ENCODE measurements around the gene SLX4IP.

SLX4IP gene

DNA sequence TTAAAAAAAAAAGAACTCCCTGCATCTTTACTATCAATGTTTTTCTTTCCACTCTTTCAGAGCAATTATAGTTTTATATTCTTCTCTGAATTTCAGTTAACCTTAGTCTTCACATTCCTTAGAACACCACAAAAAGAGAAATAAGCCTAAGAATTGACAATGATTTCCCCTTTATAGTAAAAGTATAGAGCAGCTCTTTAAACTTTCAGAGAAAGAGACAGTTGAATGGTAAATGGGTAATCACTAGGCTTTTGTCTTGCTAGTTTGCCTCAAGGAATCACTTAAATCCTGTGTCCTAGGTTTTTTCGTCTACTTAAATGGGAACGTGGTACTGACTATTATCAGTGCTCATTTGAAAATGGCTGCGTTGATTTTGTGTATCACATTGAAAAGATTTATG, 31.8 kb downstream of the SLX4IP start:
- no peak for DNase-seq (ENCODE audit: low read depth)

DNA sequence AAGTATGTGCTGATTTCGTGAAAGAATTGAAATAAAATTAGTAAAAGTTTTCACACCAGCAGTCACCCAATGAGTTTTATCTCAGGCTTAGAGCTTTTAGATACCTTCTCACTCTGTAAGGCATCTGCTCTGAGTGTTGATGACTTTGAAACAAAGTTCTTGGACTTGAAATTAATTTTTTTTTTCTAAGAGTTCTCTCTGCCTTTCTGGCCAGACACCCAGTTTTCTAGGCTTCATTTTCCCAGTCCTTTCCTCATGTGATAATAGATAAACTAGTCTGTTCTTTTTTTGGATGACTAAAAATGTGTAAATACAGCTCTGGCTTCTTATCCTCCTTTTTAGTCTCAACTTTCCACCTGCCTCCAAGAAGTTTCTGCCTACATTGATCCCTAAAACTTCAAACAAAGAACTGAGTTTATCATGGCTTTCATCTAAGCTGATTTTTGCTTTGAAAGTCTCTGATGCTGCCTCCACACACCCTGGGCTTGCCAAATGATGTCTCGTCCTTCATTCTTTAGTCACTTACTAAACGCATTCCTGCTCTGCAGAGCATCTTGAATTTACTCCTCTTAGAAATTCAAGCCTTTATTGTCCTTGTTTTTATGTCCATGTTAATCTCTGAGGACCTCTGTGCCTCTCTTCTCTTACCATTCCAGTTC, 32.7 kb downstream of the SLX4IP start:
- DNase-seq (ENCODE audit: low read depth), result no peak

DNA sequence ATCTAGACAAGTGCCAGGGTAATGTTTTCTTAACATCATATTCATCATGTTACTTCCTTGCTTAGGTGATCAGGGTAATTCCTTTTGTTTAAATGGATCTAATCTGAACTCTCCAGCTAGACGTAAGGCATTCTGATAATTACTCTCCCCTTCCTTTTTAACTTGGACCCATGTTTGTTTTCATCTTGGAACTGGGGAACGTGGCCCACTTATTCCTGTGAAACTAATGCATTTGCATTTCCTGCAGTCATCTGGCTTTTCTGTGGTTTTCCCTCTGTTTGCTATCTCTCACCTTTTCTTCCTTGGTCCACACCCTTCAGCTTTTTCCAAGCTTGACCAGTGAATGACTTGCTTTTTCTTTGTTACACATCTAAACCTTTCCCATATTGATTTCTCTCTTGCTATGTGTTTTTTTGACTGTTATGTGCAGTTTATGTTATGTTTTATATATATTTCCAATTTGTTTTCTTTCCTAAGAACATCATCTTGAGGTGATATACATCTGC, 33.3 kb downstream of the SLX4IP start:
- no peak for DNase-seq (ENCODE audit: low read depth)

DNA sequence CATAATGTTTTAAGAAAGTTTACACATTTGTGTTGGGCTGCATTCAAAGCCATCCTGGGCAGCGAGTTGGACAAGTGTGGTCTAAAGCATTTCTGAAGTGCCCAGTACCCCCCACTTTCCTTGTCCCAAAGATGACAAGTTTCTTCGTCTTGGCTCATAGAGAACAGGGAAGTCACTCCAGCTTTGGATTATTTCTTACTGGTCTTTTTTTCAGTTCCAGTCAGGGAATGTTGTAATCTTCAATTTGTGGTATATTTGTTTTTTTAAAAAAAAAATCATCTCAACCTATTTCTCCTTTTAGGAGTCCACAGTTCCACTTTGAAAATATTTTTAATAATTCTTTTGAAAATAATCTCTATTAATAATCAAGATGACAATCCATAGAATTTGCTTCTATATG, 34.0 kb downstream of the SLX4IP start:
- DNase-seq (ENCODE audit: low read depth), result no peak

DNA sequence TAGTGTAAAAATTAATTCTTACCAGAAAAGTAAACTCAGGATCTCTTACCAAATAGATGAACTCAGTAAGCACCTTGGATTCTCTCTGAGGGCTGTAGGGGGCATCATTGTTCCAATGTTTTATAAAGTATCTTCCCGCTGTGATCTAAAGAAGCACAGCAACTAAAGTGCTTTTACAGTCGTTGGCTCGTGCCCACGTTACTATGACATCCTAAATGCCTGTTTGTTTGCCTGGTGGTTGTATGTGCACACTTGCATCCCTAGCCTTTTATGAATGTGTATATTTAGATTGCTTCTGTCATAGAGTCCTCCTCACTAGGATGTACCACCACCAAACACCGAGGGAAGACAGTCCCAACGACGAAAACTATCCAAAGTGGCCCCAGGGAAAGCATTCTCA, 34.5 kb downstream of the SLX4IP start:
- DNase-seq (ENCODE audit: low read depth), result no peak

DNA sequence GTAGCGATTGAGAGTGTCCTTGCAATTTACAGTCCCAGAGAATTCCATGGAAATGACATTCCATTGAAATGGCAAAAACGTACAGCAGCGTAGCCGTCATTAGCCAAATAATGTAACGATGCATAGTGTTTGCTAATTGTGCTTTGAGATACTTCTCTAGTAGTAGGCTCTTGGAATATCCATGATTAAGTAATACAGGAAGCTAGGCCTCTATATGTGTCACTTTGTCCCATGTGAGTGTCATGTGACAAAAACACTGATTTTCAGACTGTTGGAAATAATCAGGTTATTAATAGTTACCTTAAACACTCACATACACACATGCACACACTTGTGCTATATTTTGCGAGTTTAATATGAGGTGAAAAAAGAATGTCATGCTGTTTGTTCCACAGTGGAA, 35.2 kb downstream of the SLX4IP start:
- no peak for DNase-seq (ENCODE audit: low read depth)

DNA sequence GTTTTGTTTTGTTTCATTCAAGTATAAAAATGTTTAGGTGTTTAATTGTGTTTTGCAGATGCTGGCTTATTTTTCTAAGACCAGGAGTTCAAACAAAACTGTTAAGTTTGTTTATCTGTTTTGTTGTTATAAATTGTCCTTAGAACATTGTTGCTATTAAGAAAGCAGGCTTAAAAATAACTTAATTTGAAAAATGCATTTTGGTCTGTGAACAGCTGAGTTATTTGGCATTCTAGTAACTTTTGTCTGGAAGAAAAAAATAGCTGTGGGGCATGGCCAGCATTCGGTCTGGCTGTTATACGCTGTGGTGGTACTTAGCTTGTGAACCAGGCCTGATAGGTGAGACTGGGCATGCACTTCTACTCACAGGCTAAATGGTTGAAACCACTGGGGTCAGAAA, 37.8 kb downstream of the SLX4IP start:
- DNase-seq (ENCODE audit: low read depth), result no peak

DNA sequence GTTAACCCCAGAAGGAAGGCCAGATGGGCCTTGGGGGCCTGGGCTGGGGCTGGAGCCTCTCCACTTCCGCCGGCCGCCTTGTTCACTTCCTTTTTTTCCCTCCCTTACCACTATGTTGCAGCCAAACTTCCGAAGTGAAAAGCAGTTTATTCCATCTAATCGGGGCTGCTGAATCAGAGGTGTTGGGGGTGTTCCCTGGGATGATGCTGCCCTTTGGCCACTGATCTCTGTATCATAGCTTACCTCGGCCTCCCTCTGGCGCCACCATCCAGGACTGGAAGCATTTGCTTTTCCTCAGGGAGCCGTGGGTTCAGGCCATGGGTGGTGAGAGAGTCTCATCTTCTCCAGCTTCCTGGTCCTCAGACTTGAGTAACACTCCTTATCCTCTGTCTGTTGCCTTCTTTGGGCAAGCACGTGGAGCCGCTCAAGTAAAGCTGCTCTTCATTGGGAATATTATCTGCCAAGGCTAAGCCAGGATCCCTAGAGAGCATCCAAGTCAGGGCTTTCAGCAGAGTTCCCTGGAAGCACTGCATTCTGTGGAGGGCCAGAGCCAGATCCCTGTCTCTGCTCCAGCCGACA, 39.6 kb downstream of the SLX4IP start:
- no peak for DNase-seq (ENCODE audit: low read depth)

DNA sequence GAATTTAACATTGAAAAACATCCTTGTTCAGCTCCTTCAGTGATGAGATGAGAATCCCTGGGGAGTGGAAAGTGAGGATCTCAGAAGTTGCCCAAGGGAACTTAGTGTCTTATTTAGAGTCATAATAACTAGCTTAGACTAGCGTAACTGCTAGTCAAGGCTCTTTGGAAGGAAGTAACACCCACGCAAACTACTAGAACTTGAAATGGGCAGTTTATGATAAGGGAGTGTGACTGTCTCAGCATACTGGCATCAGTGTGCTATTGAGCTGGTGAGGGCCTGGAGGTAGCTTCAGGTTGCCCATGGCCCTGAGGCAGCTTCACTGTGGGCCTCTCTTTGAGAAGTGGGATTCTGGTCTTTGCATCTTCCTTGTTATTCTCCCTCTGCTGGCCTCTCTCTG, 40.1 kb downstream of the SLX4IP start:
- DNase-seq (ENCODE audit: low read depth), result no peak

DNA sequence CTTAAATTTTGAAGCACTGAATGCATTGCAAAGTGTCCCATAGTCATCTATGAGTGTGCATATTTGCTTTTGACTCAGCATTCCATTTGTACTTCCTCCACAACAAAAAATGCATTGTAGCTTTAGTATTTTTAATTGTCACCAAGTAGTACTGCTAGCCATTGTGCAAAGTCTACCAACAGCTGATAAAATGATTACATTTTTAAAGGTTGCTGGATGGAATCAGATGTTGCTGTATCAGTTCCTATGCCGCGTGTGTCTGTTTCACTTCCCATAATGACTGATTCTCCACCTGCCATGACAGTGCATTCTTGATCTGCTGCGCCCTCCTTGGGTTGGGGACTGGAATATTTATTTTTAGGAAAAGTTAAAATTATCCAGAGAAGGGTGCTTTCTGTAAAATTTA, 41.2 kb downstream of the SLX4IP start:
- DNase-seq (ENCODE audit: low read depth), result no peak

DNA sequence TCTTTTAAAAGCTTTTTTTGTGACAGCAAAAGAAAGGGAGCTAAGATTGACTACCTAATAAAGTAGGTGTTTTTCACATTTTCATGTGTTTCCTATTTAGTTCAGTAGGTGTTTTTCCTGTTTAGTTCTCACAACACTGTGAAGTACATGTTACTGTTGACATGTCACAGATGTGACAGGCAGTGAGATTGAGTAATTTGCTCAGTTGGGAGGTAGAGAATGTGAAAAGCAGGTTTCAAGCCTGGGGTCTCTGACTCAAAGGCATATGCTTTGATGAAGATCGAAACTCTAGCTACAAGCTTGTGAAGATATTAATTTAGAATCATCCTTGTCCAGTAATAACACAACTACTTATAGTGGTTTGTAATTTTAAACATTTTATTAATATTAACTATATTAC, 43.1 kb downstream of the SLX4IP start:
- DNase-seq (ENCODE audit: low read depth), result no peak

DNA sequence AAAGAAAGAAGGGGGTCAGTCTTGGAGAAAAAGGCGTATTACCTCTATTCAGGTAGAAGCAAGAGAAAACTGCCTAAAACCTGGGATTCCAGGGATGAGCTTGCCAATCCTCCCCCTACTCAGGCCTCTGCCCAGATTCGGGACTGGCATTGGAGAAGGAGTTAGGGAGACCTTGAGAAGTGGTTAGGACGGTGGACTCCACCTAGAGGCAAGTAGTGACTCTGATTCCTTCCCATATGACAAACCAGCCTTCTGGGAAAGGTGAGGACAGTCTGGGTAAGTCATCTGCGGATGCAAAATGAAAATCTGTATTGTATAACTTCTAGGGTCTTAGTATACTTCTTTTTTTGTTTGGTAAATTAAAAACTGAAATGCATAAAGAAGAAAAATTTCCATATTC, 43.8 kb downstream of the SLX4IP start:
- no peak for DNase-seq (ENCODE audit: low read depth)

DNA sequence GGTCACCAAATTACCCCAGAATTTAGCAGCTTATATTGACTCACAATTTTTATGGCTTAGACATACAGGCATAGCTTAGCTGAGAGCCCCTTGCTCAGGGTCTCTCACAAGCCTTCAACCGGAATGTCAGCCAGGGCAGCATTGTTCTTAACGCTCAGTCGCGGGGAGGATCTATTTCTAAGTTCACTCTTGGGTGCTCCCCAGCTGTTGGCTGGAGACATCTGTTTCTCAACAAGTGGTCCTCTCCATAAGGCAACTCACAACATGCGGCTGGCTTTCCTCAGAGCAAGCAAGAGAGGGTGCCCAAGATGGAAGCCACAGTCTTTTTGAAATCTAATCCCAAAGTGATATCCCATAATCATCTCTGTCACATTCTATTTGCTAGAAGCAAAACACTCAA, 46.6 kb downstream of the SLX4IP start:
- DNase-seq (ENCODE audit: low read depth), result no peak

DNA sequence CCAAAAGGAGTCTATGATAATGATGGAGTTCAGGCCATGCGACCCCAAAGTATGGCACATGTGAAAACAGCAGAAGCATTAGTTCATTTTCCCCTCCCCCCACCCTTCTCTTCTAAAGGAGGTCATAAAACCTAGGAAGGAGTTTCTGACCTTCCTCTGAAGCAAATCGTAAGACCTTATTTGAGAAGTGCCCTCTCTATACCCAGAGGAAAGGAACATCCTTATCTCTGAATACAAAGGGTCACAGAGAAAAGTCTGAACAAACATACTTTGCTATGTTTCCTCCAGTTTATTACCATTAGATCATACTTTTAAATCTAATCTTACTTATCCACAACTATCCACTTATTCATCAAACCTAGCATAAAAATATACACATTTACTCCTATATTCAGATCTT, 48.6 kb downstream of the SLX4IP start:
- no peak for DNase-seq (ENCODE audit: low read depth)

DNA sequence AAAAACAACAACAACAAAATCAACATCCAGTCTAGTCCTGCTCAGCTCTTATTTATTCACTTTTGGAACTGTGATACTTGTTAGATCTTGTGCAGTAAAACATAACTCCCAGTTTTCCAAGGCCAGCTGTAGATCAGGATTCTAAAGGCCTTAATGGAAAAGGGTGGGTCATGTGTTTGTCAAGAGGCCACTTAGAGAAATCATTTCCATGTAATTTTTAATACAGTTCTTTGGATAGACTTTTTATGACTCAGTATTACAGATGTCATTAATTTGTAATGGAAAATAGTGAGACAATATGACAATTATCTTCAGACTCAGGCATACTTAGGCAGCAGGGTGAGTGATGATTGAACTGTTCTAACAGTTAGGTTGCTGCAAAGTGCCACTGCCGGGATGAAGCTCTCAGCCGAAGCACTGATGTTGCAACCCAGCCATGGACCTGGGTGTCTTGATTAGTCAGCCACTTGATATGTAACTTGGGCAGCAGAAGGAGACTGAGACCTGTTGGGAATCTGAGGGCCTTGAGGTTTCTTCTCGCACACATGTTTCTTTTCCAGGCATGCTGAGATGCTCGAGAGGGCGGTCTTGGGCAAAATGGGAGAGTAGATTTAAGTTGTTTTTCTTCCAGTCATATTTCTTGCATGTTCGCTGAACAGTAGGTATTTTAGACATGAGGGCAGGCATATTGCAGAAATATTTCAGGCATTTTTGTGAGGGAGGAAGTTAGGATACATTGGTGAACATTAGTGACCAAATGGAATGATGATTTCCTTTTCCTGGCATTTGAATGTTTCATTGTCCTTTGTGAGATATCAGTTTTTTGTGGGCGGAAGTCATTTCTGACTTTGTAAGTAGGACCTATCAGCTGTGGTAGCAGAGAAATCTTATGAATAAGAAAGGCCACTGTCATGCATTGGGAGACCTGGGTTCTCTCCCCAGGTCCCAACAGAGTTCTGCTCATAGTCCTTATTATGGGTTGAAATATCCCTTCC, 52.3 kb downstream of the SLX4IP start:
- no peak for DNase-seq (ENCODE audit: low read depth)

DNA sequence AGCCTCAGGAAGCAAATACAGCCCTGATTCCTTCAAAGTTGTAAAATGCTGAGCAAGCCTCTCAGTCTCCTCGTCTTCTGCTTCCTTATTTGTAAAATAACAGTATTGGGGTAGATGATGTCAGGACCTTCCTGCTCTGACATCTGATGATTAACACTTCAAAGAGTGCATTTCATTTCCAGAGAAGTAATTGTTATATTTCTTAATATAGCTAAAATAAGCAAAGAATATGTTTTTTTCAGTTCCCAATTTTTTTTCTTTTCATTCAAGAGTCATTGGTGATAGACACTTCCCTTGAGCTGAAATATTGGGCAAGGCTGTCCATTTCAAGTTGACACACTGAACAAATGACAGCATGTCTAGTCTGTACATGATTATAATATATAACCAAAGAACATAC, 53.4 kb downstream of the SLX4IP start:
- no peak for DNase-seq (ENCODE audit: low read depth)

DNA sequence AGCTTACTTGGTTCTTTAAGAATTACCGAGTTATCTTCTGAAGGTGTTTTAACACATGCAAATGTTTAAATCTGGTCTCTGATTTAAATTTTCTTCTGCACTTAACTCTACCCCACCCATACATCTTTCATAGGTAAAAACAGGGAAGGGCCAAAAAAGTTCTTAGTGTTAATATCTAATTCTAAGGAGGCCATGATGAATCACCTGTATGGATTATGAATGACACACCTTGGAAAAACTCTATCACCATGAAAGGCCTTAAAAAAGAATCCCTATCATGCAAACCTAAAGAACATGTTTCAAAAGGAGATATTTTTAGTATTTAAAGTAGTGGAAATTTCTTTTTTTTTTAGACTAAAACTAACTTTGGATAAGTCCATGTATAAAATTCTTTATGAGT, 54.7 kb downstream of the SLX4IP start:
- DNase-seq (ENCODE audit: low read depth), result no peak

DNA sequence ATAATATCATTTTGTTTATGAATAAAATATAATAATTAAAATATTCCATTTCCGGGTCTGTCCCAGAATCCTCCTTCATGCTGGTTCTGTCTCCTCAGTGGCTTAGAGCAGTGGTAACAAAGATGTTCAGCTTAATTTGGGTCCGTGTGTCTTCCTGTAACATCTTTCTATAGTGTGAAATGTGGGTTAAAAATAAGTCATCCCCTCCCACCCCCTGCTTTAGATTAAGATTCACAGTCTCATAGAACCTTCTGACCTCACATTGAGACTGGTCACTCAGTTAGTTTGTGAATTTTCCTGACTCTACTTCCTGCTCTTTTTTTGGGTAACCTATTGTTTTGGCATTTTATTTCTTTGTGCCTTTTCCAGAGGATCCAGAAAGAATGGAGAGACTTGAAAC, 55.2 kb downstream of the SLX4IP start:
- DNase-seq (ENCODE audit: low read depth), result no peak

DNA sequence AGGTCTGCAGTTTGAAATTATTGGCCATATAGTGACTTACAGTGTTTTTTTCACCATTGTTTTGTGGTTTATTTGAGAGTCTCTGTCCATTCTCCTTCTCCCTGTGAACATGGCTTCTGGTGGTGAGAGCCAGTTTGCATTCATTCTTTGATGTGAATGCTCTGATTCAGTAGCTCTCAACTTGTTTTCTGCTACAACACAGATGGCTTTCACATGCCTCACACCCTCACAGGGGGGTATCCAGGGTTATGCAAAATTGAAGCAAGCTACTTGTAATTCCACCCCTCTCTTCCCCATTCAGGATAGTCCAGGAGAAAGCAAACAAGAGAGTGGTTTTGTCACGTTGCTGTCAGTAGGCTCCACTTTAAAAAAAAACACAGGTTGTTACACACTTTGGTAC, 55.6 kb downstream of the SLX4IP start:
- no peak for DNase-seq (ENCODE audit: low read depth)

DNA sequence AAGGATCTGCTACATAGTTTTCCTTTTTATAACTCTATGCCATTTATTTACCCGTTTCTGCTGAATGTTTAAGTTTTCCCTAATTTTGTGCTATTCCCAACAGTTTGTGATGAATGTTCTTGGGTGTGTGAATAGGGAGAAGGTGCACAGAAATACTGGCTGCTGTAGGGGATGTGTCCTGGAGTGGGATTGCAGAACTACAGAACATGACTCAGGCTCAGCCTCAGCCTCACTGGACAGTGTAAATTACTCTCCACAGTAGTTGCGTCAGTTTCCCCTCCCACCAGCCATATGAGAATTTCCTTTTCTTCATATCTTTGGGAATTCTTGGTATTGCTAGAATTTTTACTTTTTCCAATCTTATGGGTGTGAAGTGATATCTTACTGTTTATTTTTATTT, 57.0 kb downstream of the SLX4IP start:
- DNase-seq (ENCODE audit: low read depth), result no peak

DNA sequence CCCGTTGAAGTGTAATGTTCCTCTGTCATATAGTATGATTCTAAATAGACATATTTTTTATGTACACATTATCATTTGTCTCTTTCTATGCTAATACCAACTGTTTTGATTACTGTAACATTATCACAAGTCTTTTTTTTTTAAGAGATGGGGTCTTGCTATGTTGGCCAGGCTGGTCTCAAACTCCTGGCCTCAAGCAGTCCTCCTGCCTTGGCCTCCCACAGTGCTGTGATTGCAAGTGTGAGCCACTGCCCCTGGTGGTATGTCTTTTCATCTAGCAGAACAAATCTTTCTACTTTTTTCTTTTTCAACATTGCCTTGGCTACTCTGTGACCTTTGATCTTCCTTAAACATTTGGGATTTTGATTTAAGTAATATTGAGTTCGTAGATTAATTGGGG, 57.7 kb downstream of the SLX4IP start:
- DNase-seq (ENCODE audit: low read depth), result no peak

DNA sequence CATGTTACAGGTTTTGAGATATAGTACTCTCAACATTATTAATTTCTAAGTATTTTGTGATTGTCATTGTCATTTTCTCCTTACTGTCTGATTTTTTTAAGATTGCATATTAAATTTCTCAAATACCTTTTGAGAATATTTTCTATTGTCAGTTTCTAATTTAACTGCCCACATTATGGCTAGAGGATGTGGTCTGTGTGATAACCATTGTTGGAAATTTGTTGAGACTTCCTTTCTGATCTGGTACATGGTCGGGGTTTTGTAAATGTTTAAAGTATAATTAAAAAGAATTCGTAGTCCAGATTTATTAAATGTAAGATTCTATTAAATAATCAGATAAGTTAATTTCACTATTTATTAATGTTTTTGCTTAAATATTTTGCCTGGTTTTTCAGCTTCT, 60.1 kb downstream of the SLX4IP start:
- no peak for DNase-seq (ENCODE audit: low read depth)

DNA sequence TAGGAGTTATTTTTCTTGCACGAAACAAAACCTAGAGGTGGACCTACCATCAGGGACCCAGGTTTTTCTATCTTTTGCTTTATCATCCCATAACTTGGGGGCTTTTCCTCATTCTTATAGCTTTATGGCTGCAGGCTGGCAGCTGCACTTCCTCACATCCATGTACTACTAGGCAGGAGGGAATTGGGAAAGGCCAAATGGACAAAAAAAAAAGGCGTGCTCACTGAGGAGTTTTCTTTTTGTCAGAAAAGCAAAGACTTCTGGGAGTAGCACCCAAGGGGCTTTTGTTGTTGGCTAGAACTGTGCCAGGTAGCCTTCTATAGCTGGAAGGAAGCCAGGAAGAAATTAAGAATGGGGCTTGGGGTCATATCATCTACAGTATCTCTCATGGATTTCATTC, 61.4 kb downstream of the SLX4IP start:
- no peak for DNase-seq (ENCODE audit: low read depth)

Measured in activated T-cell treated with anti-CD3 and anti-CD28 coated beads for 24 hours (primary cell).